ENCODE measurements around the gene GIT2.

The GIT2 gene

DNA sequence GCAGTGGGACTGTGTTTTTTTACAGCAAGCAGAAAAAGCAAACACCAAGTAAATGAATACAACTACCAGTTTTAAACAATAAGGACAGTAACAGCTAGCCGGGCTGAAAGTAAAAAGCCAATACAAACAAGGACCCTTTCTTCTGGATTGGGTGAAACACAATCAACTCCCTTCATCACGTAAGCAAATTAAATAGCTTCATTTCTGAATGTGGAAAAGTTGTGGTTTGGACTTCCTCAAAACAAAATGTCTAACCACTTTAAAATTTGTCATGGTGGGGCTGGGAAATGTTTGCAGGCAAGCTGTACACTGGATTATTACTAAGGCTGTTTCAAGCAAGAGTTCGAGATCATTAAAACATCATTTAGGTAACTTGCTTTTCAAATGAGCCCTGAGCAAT, 48.6 kb downstream of the GIT2 start:
- TF ChIP-seq CTCF (IDR thresholded peaks at IDR 0.05) = no peak
- Mint-ChIP-seq H3K9me3 (no peaks in the 10 kb centered on the region), H3K27ac (peak overlapping the region; percentile 91), H3K4me1 (peaks cover 61% of the 10 kb centered on the region), H3K36me3 (ENCODE audit: low read depth) (peaks cover 34% of the 10 kb centered on the region), H3K27me3 (ENCODE audit: low read depth, poor library complexity) (no peaks in the 10 kb centered on the region), H3K4me3 (no peak overlapping the region)
- no peak for DNase-seq

- Mint-ChIP-seq H3K27ac (peak overlapping the region; percentile 91), H3K4me3 (no peak overlapping the region), H3K4me1 (peaks cover 61% of the 10 kb centered on the region), H3K9me3 (no peaks in the 10 kb centered on the region), H3K27me3 (ENCODE audit: low read depth, poor library complexity) (no peaks in the 10 kb centered on the region), H3K36me3 (ENCODE audit: low read depth) (peaks cover 28% of the 10 kb centered on the region)
- no peak for TF ChIP-seq CTCF (IDR thresholded peaks at IDR 0.05)
- DNase-seq = no peak
Observed at GRCh38 chr12:109946913-109947312, 49.3 kb downstream of the GIT2 start.

GRCh38 chr12:109946505-109946904, 49.7 kb downstream of the GIT2 start:
- TF ChIP-seq CTCF (IDR thresholded peaks at IDR 0.05) = no peak
- peak; percentile 33 for DNase-seq
- Mint-ChIP-seq H3K4me1 (peaks cover 61% of the 10 kb centered on the region), H3K27ac (peak overlapping the region; percentile 91), H3K36me3 (ENCODE audit: low read depth) (peaks cover 24% of the 10 kb centered on the region), H3K9me3 (no peaks in the 10 kb centered on the region), H3K27me3 (ENCODE audit: low read depth, poor library complexity) (no peaks in the 10 kb centered on the region), H3K4me3 (peak overlapping the region; percentile 24)

DNA sequence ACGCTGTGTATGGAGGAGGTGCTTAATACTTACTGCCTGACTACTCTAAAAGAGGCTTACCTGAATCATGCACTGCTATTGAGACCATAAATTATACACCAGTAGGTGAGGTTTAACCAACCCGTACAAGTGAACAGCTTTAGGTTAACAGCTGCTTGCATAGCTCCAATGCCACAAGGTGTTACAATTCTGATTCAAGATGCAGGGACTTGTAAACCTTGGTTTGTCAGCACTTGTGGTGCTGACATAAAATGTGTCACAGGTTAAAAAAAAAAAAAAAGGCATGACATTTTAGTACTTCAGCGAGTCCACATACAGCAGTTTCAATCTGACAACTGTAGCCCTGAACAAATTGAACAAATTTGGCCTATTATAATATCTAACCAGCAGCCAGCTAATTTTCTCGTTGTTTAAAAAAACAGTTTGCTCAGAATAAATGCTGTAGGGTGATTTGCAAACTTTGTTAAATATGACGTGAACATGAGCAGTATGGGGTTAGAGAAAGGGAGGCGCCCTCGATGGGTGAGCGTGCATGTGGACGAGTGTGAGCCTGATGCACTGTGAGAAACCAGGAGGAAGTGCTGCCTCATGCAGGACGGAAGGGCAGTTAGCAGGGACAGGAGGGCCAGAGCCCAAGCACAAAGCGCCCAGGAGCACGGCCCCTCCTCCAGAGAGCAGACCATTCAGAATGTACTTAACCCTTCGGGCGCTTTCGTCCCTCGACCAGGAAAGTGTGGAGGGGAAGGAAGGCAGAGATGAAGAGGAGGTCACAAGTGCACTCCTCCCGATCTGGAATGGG, 51.4 kb downstream of the GIT2 start:
- Mint-ChIP-seq H3K4me1 (peaks cover 52% of the 10 kb centered on the region), H3K27ac (peak overlapping the region; percentile 87), H3K4me3 (peak overlapping the region; percentile 47), H3K9me3 (no peaks in the 10 kb centered on the region), H3K36me3 (ENCODE audit: low read depth) (peaks cover 20% of the 10 kb centered on the region), H3K27me3 (ENCODE audit: low read depth, poor library complexity) (no peaks in the 10 kb centered on the region)
- no peak for TF ChIP-seq CTCF (IDR thresholded peaks at IDR 0.05)
- DNase-seq = peak; percentile 53

- H3K9me3 Mint-ChIP-seq = no peaks in the 10 kb centered on the region
- H3K4me3 Mint-ChIP-seq = no peak overlapping the region
- no peak for DNase-seq
- no peaks in the 10 kb centered on the region for H3K27me3 Mint-ChIP-seq (ENCODE audit: low read depth, poor library complexity)
- H3K36me3 Mint-ChIP-seq (ENCODE audit: low read depth) = peaks cover 27% of the 10 kb centered on the region
- no peak overlapping the region for H3K27ac Mint-ChIP-seq
- H3K4me1 Mint-ChIP-seq = peaks cover 45% of the 10 kb centered on the region
- no peak for TF ChIP-seq CTCF (IDR thresholded peaks at IDR 0.05)
Observed at GRCh38 chr12:109943811-109944210, 52.4 kb downstream of the GIT2 start.

Data from nephron progenitor cell (in vitro differentiated cells).